Testis (tissue), 3 donors: Measurements from ENCODE around the gene ERF. TPM values are rescaled to one million over a fixed set of nuclear protein-coding genes. Genes with fewer than 3 reads are reported as not detected.

Experiments
- DNase-seq: peaks from one replicate; pipeline ENCODE4 v3.0.0-alpha.2; 2019
- H3K27ac ChIP-seq, 2 donors: fragments of 200-600 bp; sonication (generic); one replicate each; pipeline ENCODE4 v1.5.1; 2019
- H3K27me3 ChIP-seq: fragments of 200-600 bp; sonication (generic); one replicate; pipeline ENCODE4 v1.5.1; 2019
- H3K36me3 ChIP-seq: fragments of 200-600 bp; sonication (generic); one replicate; pipeline ENCODE4 v1.5.1; 2017; ENCODE audit warnings: low read depth; ENCODE audit errors: missing control alignments
- H3K4me1 ChIP-seq: fragments of 200-600 bp; sonication (generic); one replicate; pipeline ENCODE4 v1.5.1; 2019
- H3K4me3 ChIP-seq, 2 donors: fragments of 200-600 bp; sonication (generic); one replicate each; pipeline ENCODE4 v1.5.1; 2017 to 2019
- H3K9me3 ChIP-seq: fragments of 200-600 bp; sonication (generic); one replicate; pipeline ENCODE4 v1.5.1; 2017
- CTCF ChIP-seq, 3 experiments: fragments of 450-650 bp in 2 of 3; fragments of 200-600 bp in 1 of 3; sonication (generic) in 1 of 3; IDR thresholded peaks; one replicate each; pipeline ENCODE4 v1.5.1; 2016 to 2019; ENCODE audit warnings: antibody characterized with exemption in 3 of 3, mild to moderate bottlenecking in 2 of 3, moderate library complexity in 1 of 3
- POLR2A ChIP-seq: fragments of 450-650 bp; IDR thresholded peaks from one replicate; pipeline ENCODE4 v1.6.1; 2017; ENCODE audit warnings: antibody characterized with exemption, mild to moderate bottlenecking, moderate library complexity
- WGBS, 2 donors: methylation state at CpG; one replicate each; pipeline ENCODE4 v1.1.5; 2018; 5-methylcytosine and 5-hydroxymethylcytosine counted together
- intact Hi-C: fragments of 100-400 bp; cut with DNase I; formaldehyde crosslinking; loops from one replicate; pipeline ENCODE4 v1.15.1; 2023; ENCODE audit warnings: low total_unique reads
- polyA plus RNA-seq: library from polyadenylated mRNA; stranded (reverse); fragments of 350-450 nt; fragmentation: Illumina TruSeq; extraction: RNeasy Lipid Tissue Mini Kit (QIAGEN cat#74804); gene quantifications from one replicate; pipeline ENCODE4 v1.2.3, GENCODE V29; 2014; ENCODE audit warnings: low read depth, low replicate concordance; ENCODE audit not compliant: insufficient read depth
- total RNA-seq, 2 donors: library from RNA; depleted of rRNA; stranded (reverse); fragments of >200 nt; gene quantifications; one replicate each; pipeline ENCODE4 v1.2.3, GENCODE V29; 2016

ERF gene
- total and polyA plus RNA-seq, 3 donors from 2014 or later: 59.6 to 120 (median 85.4) TPM

- Histone ChIP-seq H3K4me3 (no peak overlapping the region), H3K9me3 (no peaks in the 10 kb centered on the region), H3K4me1 (peaks cover 71% of the 10 kb centered on the region), H3K36me3 (no peaks in the 10 kb centered on the region), H3K27me3 (no peaks in the 10 kb centered on the region), H3K27ac (peak overlapping the region; percentile 87 to 98)
- no peak for DNase-seq
- TF ChIP-seq CTCF (IDR thresholded peaks at IDR 0.05): no peak
- intact Hi-C loops: no loop called here
- 43 to 53% methylated on average over 4 of the region's 4 CpGs for WGBS, 2 donors
These were observed 27.9 kb upstream of the ERF start for GRCh38 chr19:42282819-42283187.

DNA sequence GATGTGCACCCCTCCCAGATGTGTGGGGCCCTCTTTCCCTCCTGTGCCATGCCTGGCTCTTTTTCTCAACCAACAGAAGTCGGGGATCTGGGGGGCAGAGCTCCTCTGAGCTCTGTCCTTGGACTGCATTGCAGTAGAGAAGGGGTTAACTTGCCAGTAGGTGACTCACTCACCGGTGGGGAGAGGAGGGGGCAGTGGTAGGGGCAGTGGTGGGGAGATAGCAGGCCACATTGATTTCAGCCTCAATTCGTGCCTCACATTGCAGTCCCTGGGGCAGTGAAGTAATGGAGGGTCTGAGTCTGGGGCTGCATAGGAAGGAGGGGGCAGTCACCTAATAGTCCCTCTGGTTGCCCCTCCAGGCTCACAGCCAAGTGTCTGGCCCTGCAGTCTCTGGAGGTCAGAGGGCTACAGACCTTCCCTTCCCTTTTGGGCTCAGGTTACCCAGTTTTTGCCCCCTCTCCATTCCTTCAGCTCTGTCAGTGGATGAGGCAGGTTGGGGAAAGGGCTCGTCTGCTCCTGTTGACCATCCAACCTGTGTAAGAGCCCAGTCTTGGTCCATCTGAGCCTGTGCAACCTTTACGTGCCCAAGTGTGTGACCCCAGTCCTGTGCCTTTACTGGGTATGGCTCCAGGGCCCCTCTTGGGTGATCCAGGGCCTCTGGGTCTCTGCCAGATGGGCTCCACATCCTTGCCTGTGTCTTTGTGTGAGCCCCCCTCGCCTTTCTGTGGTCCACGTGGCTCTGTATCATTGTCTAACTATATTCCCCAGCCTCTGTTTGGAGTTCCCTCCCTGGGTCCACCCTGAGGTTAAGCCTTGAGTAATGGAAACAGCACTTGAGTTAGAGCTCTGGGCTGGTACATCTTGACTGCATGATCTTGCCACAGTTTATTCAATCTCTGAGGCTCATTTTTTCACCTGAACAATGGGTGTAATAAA lies 27.2 kb upstream of the ERF start:
- peak overlapping the region in 1 of 2 donors; percentile 78 for H3K4me3 ChIP-seq
- H3K27me3 ChIP-seq: no peaks in the 10 kb centered on the region
- H3K9me3 ChIP-seq: no peaks in the 10 kb centered on the region
- intact Hi-C loops: no loop called here
- TF ChIP-seq CTCF (IDR thresholded peaks at IDR 0.05): no peak
- no peak for TF ChIP-seq POLR2A
- peak overlapping the region; percentile 87 to 98 for H3K27ac ChIP-seq
- WGBS, 2 donors: 23 to 33% methylated on average over 6 to 7 of the region's 7 CpGs
- DNase-seq: no peak
- H3K36me3 ChIP-seq: no peaks in the 10 kb centered on the region
- H3K4me1 ChIP-seq: peaks cover 78% of the 10 kb centered on the region

DNA sequence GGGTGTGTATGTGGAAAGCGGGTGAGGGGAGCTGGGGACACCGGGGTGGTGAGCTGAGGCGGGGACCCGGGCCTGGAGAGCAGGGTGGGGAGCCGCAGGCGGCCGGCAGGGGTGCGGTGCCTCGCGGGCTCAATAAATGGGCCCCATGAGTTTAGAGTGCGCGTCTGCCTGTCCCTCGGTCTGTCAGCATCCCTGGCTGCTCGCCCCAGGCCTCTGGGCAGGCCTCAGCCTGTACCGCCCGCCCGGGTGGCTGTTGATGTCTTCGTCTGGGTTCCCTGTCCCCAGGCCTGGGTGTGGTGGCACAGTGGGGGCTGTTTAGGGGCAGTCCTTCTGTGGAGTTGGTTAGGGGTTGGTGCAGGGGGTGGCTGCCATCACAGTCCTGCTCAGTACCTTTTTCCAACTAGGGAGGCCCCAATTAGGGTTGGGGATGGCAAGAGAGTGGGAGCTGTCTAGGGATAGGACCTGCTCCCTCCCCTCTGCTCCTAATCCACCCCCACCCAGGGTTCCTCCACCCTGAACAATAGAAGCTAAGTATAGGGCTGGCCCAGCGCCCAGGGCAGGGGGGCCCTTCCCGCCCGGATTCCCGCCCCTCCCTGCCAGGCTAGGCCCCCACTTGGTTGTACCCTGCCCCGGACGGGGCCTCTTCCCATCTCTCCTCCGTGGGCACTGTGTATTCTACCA lies 26.4 kb upstream of the ERF start:
- Histone ChIP-seq H3K4me3 (peak overlapping the region; percentile 76 to 78), H3K9me3 (no peaks in the 10 kb centered on the region), H3K4me1 (peaks cover 78% of the 10 kb centered on the region), H3K27ac (peak overlapping the region; percentile 87 to 98), H3K36me3 (no peaks in the 10 kb centered on the region), H3K27me3 (no peaks in the 10 kb centered on the region)
- intact Hi-C loops: no loop called here
- TF ChIP-seq POLR2A (no peak), CTCF (IDR thresholded peaks at IDR 0.05) (no peak)
- peak; percentile 72 for DNase-seq
- 9 to 12% methylated on average over 10 to 16 of the region's 25 CpGs for WGBS, 2 donors

DNA sequence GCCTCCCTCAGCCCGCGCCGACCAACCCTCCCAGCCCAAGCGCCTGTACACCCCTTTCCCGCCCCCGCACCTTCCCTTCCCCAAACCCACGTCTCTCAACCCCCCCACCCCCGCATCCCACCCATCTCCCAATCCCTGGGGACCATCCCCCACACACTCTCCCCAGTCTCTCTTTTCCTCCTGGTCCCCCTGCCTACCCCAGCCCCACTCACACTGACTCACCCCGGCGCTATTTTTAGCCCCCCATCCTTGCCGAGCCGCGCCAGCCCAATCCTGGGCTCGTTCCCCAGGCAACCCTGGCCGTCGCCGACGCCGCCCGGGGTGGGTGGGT lies 25.9 kb upstream of the ERF start:
- WGBS, 2 donors: 0% methylated on average over 7 to 20 of the region's 20 CpGs
- no peaks in the 10 kb centered on the region for H3K27me3 ChIP-seq
- H3K4me1 ChIP-seq: peaks cover 73% of the 10 kb centered on the region
- no peaks in the 10 kb centered on the region for H3K9me3 ChIP-seq
- TF ChIP-seq CTCF (IDR thresholded peaks at IDR 0.05) (no peak), POLR2A (no peak)
- peak overlapping the region; percentile 87 to 98 for H3K27ac ChIP-seq
- H3K36me3 ChIP-seq: no peaks in the 10 kb centered on the region
- DNase-seq: no peak
- peak overlapping the region; percentile 76 to 78 for H3K4me3 ChIP-seq
- intact Hi-C loops: no loop called here
